ENCODE data around the gene ZNF407.

ZNF407 gene

GRCh38 chr18:74878267-74878666, 280.6 kb downstream of the ZNF407 start:
- Histone ChIP-seq H3K9ac (ENCODE audit: low read length) (no peak overlapping the region), H3K4me1 (ENCODE audit: control insufficient read depth, low read depth, low read length) (no peaks in the 10 kb centered on the region), H3K79me1 (ENCODE audit: low read length) (no peaks in the 10 kb centered on the region), H2BK120ac (ENCODE audit: low read depth, low read length) (no peak overlapping the region), H3K4ac (ENCODE audit: low read depth, low read length) (no peak overlapping the region), H3K27me3 (ENCODE audit: insufficient read depth, low read length, poor library complexity) (no peaks in the 10 kb centered on the region), H4K8ac (ENCODE audit: low read depth, low read length) (no peak overlapping the region), H3K79me2 (ENCODE audit: control insufficient read depth, insufficient read depth, low read length) (no peaks in the 10 kb centered on the region), H3K27ac (ENCODE audit: low read depth, low read length) (no peak overlapping the region), H3K56ac (ENCODE audit: low read length) (no peak overlapping the region), H3K18ac (ENCODE audit: low read length) (no peak overlapping the region), H3K36me3 (ENCODE audit: control insufficient read depth, insufficient read depth, low read length) (no peaks in the 10 kb centered on the region), H3K4me2 (ENCODE audit: low read length) (no peak overlapping the region), H4K5ac (ENCODE audit: low read length) (no peak overlapping the region), H3K23ac (ENCODE audit: low read length) (no peak overlapping the region), H2BK15ac (replicated peaks; ENCODE audit: low read depth) (no peak overlapping the region), H2AK5ac (ENCODE audit: low read length) (no peak overlapping the region), H2BK5ac (ENCODE audit: low read length) (no peak overlapping the region), H3K4me3 (ENCODE audit: low read length) (no peak overlapping the region)
- WGBS (ENCODE audit: extremely low coverage, insufficient coverage, low lambda C conversion rate) = no CpG with 5 or more reads among the region's 6 CpGs
- DNase-seq = no peak

DNA sequence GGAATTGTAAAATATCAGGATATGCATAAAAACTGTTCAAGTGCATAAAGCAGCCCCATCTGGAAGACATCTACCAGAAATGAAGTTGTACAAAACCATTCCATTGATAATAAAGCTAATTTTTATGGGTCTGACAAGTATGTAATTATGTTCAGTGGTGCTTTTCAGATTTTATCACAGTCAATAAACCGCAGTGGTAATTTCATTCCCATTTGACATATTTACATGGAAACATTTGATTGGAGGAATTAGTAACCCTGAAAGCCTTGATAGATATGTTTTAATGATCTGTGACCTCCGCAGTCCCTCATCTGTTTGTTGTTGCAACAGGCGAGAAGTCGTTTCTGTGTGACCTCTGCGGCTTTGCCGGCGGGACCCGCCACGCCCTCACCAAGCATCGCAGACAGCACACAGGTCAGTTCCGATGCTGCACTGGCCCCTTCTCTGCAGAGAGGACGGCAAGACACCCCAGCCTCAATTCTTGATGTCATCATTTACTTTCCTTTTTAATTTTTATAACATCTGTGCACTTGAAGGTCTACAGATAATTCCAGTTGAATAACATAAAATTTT, 283.1 kb downstream of the ZNF407 start:
- no peak overlapping the region for H3K56ac ChIP-seq (ENCODE audit: low read length)
- H3K36me3 ChIP-seq (ENCODE audit: control insufficient read depth, insufficient read depth, low read length) = no peaks in the 10 kb centered on the region
- H3K9ac ChIP-seq (ENCODE audit: low read length) = no peak overlapping the region
- H2BK5ac ChIP-seq (ENCODE audit: low read length) = no peak overlapping the region
- no peak overlapping the region for H3K4me2 ChIP-seq (ENCODE audit: low read length)
- no peak overlapping the region for H3K18ac ChIP-seq (ENCODE audit: low read length)
- no peak overlapping the region for H3K23ac ChIP-seq (ENCODE audit: low read length)
- H3K4me3 ChIP-seq (ENCODE audit: low read length) = no peak overlapping the region
- H2BK120ac ChIP-seq (ENCODE audit: low read depth, low read length) = no peak overlapping the region
- H4K5ac ChIP-seq (ENCODE audit: low read length) = no peak overlapping the region
- no peak overlapping the region for H3K27ac ChIP-seq (ENCODE audit: low read depth, low read length)
- no peaks in the 10 kb centered on the region for H3K79me2 ChIP-seq (ENCODE audit: control insufficient read depth, insufficient read depth, low read length)
- H3K4me1 ChIP-seq (ENCODE audit: control insufficient read depth, low read depth, low read length) = no peaks in the 10 kb centered on the region
- H4K8ac ChIP-seq (ENCODE audit: low read depth, low read length) = no peak overlapping the region
- H3K27me3 ChIP-seq (ENCODE audit: insufficient read depth, low read length, poor library complexity) = no peaks in the 10 kb centered on the region
- no peak for DNase-seq
- H2AK5ac ChIP-seq (ENCODE audit: low read length) = no peak overlapping the region
- no peak overlapping the region for H3K4ac ChIP-seq (ENCODE audit: low read depth, low read length)
- H2BK15ac ChIP-seq (replicated peaks; ENCODE audit: low read depth) = no peak overlapping the region
- WGBS (ENCODE audit: extremely low coverage, insufficient coverage, low lambda C conversion rate) = no CpG with 5 or more reads among the region's 12 CpGs
- no peaks in the 10 kb centered on the region for H3K79me1 ChIP-seq (ENCODE audit: low read length)

DNA sequence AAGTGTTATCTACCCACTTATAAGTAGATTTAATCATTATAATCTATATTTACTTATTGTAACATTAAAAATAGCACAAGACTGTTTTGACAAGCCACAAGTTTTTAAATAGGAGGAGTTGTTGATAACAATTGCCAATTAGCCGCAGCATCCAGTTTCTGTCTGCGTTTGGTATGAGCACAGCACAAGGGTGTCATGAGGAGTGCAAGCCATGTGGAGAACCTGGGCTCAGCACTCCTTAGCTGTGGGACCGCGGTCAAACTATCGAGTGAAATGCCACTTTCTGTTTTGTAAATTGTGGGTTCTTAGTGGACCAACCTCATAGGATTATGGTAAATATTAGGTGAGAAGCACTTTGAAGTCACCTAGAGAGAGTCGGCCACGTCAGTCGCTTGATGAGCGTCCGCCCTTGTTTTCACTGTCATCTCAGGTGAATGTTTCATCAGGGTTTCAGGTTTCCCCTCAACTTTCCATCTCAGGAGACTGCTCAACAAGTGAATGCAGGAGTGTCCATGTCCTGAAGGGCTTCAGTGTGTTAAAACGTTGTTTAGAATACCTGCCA, 294.5 kb downstream of the ZNF407 start:
- no peak overlapping the region for H4K5ac ChIP-seq (ENCODE audit: low read length)
- H4K8ac ChIP-seq (ENCODE audit: low read depth, low read length) = no peak overlapping the region
- DNase-seq = no peak

DNA sequence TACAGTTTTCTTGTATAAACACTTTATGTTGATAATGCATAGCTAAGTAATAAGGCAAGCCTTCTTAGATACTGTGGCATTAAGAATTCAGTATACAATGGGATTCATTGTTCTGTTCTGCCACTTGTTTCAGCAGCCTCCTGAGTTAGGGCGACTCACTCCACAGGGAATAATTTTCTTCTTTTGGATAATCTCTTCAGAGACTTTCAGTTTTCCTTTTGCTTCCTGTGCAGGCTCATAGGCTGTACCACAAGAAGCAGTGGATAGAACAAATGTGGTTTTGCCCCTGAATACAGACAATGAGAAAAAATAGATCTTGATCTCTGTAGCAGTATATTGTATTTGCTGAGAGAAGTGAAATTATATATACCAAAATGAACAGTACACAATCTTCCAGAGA, 298.0 kb downstream of the ZNF407 start:
- H3K4me1 ChIP-seq (ENCODE audit: control insufficient read depth, low read depth, low read length) = no peaks in the 10 kb centered on the region
- H2BK5ac ChIP-seq (ENCODE audit: low read length) = no peak overlapping the region
- DNase-seq = no peak

More for the DNA sequence above, 294.5 kb downstream of the ZNF407 start:
- H2BK5ac ChIP-seq (ENCODE audit: low read length) = no peak overlapping the region
- H3K79me1 ChIP-seq (ENCODE audit: low read length) = no peaks in the 10 kb centered on the region
- no peak overlapping the region for H3K9ac ChIP-seq (ENCODE audit: low read length)
- no peak overlapping the region for H2AK5ac ChIP-seq (ENCODE audit: low read length)
- no peak overlapping the region for H3K4me2 ChIP-seq (ENCODE audit: low read length)
- no peak overlapping the region for H3K4ac ChIP-seq (ENCODE audit: low read depth, low read length)
- no peak overlapping the region for H2BK15ac ChIP-seq (replicated peaks; ENCODE audit: low read depth)
- H3K4me1 ChIP-seq (ENCODE audit: control insufficient read depth, low read depth, low read length) = no peaks in the 10 kb centered on the region
- no peak overlapping the region for H3K27ac ChIP-seq (ENCODE audit: low read depth, low read length)
- H3K27me3 ChIP-seq (ENCODE audit: insufficient read depth, low read length, poor library complexity) = no peaks in the 10 kb centered on the region
- H3K36me3 ChIP-seq (ENCODE audit: control insufficient read depth, insufficient read depth, low read length) = no peaks in the 10 kb centered on the region
- no peaks in the 10 kb centered on the region for H3K79me2 ChIP-seq (ENCODE audit: control insufficient read depth, insufficient read depth, low read length)
- no CpG with 5 or more reads among the region's 11 CpGs for WGBS (ENCODE audit: extremely low coverage, insufficient coverage, low lambda C conversion rate)
- H3K23ac ChIP-seq (ENCODE audit: low read length) = no peak overlapping the region
- no peak overlapping the region for H3K18ac ChIP-seq (ENCODE audit: low read length)
- H3K4me3 ChIP-seq (ENCODE audit: low read length) = no peak overlapping the region
- H3K56ac ChIP-seq (ENCODE audit: low read length) = no peak overlapping the region
- no peak overlapping the region for H2BK120ac ChIP-seq (ENCODE audit: low read depth, low read length)

DNA sequence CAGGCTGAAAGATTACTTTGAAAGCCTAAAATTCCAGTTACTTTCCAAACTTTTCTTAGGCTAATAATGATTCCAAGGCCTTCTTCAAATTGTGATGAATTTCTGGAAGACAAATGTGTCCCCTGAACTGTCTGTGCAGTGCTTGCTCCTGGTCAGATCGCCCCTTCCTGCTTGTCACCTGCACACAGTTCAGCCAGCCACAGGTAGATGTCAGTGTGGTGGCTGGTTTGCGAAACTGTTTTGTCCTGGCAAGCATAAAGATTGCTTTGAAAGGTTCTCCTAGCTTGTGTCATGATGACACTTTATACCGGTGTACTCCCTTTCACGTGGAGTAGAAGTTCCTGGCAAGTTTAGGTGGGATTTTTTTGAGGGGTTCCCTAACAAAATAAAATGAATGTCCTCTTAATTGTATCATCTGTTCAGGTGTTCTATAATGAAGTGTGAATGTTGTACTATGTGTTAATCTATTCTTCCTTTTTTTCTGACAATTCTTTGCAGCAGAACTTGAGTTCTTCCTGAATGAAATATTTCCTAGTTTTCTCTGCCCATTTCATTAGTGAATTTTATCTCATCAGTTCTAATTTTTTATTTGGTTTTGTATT, 298.8 kb downstream of the ZNF407 start:
- H3K18ac ChIP-seq (ENCODE audit: low read length) = no peak overlapping the region
- H2BK120ac ChIP-seq (ENCODE audit: low read depth, low read length) = no peak overlapping the region
- H3K27me3 ChIP-seq (ENCODE audit: insufficient read depth, low read length, poor library complexity) = no peaks in the 10 kb centered on the region
- no peak overlapping the region for H4K8ac ChIP-seq (ENCODE audit: low read depth, low read length)
- H3K9ac ChIP-seq (ENCODE audit: low read length) = no peak overlapping the region
- H3K4me1 ChIP-seq (ENCODE audit: control insufficient read depth, low read depth, low read length) = no peaks in the 10 kb centered on the region
- H2BK5ac ChIP-seq (ENCODE audit: low read length) = no peak overlapping the region
- H3K23ac ChIP-seq (ENCODE audit: low read length) = no peak overlapping the region
- no peak overlapping the region for H3K56ac ChIP-seq (ENCODE audit: low read length)
- no peak overlapping the region for H2BK15ac ChIP-seq (replicated peaks; ENCODE audit: low read depth)
- no peaks in the 10 kb centered on the region for H3K36me3 ChIP-seq (ENCODE audit: control insufficient read depth, insufficient read depth, low read length)
- DNase-seq = peak; percentile 75
- no peak overlapping the region for H2AK5ac ChIP-seq (ENCODE audit: low read length)
- no peak overlapping the region for H4K5ac ChIP-seq (ENCODE audit: low read length)
- H3K4me3 ChIP-seq (ENCODE audit: low read length) = no peak overlapping the region
- H3K27ac ChIP-seq (ENCODE audit: low read depth, low read length) = no peak overlapping the region
- WGBS (ENCODE audit: extremely low coverage, insufficient coverage, low lambda C conversion rate) = no CpG with 5 or more reads among the region's 4 CpGs
- H3K79me2 ChIP-seq (ENCODE audit: control insufficient read depth, insufficient read depth, low read length) = no peaks in the 10 kb centered on the region
- no peaks in the 10 kb centered on the region for H3K79me1 ChIP-seq (ENCODE audit: low read length)
- no peak overlapping the region for H3K4ac ChIP-seq (ENCODE audit: low read depth, low read length)
- no peak overlapping the region for H3K4me2 ChIP-seq (ENCODE audit: low read length)

More for the DNA sequence above, 298.0 kb downstream of the ZNF407 start:
- WGBS (ENCODE audit: extremely low coverage, insufficient coverage, low lambda C conversion rate) = no CpG with 5 or more reads among the region's 1 CpG
- no peaks in the 10 kb centered on the region for H3K36me3 ChIP-seq (ENCODE audit: control insufficient read depth, insufficient read depth, low read length)
- no peaks in the 10 kb centered on the region for H3K27me3 ChIP-seq (ENCODE audit: insufficient read depth, low read length, poor library complexity)
- H2AK5ac ChIP-seq (ENCODE audit: low read length) = no peak overlapping the region
- H3K4me3 ChIP-seq (ENCODE audit: low read length) = no peak overlapping the region
- no peak overlapping the region for H3K27ac ChIP-seq (ENCODE audit: low read depth, low read length)
- H2BK120ac ChIP-seq (ENCODE audit: low read depth, low read length) = no peak overlapping the region
- H3K23ac ChIP-seq (ENCODE audit: low read length) = no peak overlapping the region
- H3K4me2 ChIP-seq (ENCODE audit: low read length) = no peak overlapping the region
- H3K79me2 ChIP-seq (ENCODE audit: control insufficient read depth, insufficient read depth, low read length) = no peaks in the 10 kb centered on the region
- no peak overlapping the region for H4K8ac ChIP-seq (ENCODE audit: low read depth, low read length)
- H3K4ac ChIP-seq (ENCODE audit: low read depth, low read length) = no peak overlapping the region
- no peak overlapping the region for H2BK15ac ChIP-seq (replicated peaks; ENCODE audit: low read depth)
- H3K9ac ChIP-seq (ENCODE audit: low read length) = no peak overlapping the region
- no peaks in the 10 kb centered on the region for H3K79me1 ChIP-seq (ENCODE audit: low read length)
- no peak overlapping the region for H3K56ac ChIP-seq (ENCODE audit: low read length)
- no peak overlapping the region for H3K18ac ChIP-seq (ENCODE audit: low read length)
- H4K5ac ChIP-seq (ENCODE audit: low read length) = no peak overlapping the region
